SHP77 (cell line): Measurements from ENCODE around the gene SAP130.

Experiments
- DNase-seq, 2 experiments: peaks; one replicate each; lab custom pipeline; 2025; lab: John Stamatoyannopoulos, UW

The SAP130 gene

GRCh38 chr2:127893494-127893893, 134.4 kb downstream of the SAP130 start:
- no peak for DNase-seq

- DNase-seq: no peak
These were observed 134.8 kb downstream of the SAP130 start for GRCh38 chr2:127893033-127893432.

GRCh38 chr2:127891811-127892210, 136.0 kb downstream of the SAP130 start:
- DNase-seq: no peak
